Measurements from ENCODE around the gene STUM.

Gene STUM

DNA sequence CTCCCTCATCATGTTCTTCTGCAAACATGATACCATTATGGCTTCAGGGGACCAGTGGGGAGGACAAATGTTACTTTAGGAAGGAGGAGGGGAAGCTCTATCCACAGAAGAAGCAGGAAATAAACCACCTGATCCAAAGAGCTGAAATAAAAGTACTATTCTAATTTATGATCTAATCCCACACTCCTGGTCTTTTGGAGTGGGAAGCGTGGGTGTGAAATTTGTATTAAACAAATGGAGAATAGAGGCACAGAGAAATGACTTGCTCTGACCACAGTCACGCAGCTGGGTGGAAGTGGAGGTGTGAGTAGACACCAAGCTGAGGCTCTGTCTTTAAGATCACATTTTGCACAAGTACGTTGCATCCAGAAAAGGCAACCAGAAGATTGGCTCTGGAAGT is 14.5 kb upstream of the STUM start:
- DNase-seq (ENCODE audit: low read depth): no peak

GRCh38 chr1:226534645-226535044 is 13.9 kb upstream of the STUM start:
- DNase-seq (ENCODE audit: low read depth): no peak

DNA sequence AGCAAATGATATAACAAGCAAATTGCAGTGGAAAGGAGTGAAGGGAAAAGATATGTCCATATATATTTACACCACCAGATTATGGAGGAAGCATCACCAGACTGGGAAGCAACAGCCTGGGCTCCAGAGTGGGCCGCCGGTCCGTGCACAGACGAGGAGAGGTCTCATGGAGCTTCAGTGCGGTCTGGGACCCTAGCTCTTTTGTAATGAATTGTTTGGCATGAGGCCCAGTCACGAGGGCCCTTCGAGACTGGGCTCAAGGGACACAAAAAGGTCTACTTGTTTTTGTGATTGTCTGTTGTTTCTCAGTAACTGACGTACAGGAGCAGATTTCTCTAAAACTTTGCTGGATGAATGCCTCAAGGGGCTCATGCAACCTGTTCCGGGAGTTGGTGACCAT is 12.9 kb upstream of the STUM start:
- DNase-seq (ENCODE audit: low read depth): no peak

DNA sequence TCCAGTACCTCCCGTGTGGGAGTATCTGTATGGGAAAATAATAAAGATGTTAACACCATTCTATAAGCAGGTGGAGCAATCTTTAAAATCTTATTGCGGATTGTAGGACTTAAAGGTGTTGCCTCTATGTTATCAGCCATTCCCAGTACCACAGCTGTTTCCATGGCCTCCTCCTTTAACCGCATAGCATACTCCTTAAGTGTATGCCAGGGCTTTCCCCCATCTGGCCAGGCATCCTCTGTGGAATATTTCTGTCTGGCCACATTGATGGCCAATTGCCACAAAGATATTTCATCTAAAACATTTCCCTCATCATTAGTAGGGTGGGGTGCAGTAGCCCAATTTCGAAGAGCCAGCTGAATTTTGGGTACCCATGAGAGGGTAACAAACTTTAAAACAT is 7.3 kb upstream of the STUM start:
- DNase-seq (ENCODE audit: low read depth): no peak

DNA sequence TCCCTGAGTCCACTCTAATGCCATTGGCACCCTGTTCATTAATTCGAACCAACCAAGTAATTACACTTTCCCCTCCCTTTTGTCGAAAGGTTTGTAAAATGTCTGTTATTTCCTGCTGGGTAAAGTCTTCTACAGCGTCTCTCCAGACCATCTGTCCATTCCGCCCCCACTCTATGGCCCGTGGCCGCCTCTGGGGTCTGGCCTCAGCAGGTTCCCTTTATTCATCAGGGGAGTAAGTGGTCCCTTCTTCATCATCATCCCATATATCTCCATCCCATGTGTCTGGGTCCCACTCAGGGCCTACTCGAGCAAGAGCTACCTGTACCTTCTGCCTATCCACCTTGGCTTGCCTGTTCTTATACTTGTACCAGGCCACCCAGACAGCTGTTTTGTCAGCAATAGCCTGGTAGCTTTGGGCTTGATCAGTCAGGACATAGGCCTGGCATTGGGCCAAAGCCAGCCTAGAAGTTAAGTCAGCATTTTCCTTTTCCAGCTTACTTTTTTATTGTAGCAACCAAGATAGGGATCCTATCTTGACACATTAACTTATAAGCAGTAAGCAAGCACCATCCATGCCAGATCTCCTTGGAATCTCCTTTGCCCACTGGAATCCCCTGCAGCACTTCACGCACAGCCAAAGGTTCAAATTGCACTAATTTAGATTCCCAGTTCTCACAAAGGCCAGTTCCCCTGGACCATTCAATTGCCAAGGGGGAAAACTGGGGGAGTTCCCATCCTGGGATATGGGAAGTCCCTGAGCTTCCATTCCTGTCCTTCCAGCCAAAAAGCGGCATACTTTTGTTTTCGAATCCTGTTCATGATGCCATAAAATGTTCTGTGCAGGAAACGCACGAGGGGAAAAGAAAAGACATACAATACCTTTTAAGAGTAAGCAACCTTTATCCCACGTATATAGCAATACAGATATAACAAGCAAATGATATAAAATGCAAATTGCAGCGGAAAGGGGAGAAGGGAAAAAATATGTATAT is 6.6 kb upstream of the STUM start:
- DNase-seq (ENCODE audit: low read depth): no peak

- no peak for DNase-seq (ENCODE audit: low read depth)
Observed at GRCh38 chr1:226542623-226543103, 5.9 kb upstream of the STUM start.

DNA sequence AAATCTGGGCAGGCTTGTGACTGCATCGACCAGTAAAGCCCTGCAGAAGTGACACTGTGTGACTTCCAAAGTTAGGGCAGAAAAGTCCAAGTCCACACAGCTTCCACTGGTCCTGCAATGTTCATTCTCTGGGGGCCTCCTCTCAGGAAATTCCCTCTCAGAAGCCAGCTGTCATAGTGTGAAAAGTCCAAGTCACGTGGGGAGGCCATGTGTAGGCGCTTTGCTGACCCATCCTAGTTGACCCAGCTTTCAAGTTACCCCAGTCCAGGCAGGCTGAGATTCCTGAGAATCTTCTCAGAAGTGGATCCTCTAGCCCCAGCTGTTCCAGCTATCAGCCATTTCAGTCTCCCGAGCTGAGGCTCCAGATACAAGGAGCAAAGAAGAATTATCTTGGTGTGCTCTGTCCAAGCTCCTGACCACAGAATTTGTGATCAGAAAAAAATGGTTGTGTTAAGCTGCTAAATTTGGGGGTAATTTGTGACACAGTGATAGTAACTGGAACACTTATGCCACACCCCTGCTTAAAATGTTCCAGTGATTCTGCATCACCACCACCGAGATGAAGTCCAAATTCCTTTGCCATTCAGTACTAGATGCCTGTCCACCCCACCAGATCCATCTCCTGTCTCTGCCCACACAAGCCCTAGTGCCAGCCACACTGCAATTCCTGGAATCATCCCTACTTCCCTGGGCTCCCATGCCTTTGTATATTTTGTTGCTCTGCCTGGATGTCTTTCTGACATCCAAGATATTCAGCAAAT is 2.5 kb upstream of the STUM start:
- DNase-seq (ENCODE audit: low read depth): no peak

- no peak for DNase-seq (ENCODE audit: low read depth)
Observed at GRCh38 chr1:226546926-226547325, 1.6 kb upstream of the STUM start.

GRCh38 chr1:226547754-226548191 is 791 bp upstream of the STUM start:
- DNase-seq (ENCODE audit: low read depth): no peak

DNA sequence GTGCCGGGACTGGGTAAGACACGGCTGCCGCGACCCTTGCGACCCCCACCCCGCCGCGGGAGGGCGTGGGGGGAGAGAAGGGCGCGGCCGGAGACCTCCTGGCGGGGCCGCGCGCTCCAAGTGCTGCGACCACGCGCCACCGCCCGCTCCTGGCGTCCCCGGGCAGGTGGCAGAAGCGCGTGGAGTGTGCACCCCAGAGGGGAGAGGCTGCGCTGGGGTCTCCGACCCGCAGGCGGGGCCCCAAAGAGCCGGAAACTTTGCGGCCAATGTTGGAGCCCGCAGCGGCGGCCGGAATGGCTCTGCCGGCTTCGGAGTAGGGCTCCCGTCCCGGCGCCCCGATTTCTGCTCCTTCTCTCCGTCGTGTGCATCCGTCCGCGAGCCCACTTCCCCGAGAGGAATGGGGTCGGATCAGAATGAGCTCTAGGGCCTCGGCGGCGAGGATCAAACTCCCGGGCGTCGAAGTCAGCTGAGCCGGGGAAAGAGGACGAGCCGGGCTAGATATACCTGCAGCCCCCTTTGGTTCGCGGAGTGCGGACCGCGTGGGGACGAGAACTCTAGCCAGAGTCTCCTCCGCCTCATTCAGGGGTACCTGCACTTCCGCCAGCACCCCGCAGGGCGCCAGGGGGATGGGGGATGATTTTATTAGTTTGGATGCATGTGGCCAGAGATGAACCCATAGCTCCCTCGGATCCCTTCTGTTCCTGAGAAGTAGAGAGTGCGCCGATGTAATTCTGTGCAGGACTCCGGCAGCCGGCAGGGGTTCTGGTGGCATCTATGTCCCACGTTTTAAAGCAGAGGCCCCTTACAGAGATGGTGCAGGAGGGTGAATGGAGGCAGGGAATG is 751 bp downstream of the STUM start:
- DNase-seq (ENCODE audit: low read depth): no peak

DNA sequence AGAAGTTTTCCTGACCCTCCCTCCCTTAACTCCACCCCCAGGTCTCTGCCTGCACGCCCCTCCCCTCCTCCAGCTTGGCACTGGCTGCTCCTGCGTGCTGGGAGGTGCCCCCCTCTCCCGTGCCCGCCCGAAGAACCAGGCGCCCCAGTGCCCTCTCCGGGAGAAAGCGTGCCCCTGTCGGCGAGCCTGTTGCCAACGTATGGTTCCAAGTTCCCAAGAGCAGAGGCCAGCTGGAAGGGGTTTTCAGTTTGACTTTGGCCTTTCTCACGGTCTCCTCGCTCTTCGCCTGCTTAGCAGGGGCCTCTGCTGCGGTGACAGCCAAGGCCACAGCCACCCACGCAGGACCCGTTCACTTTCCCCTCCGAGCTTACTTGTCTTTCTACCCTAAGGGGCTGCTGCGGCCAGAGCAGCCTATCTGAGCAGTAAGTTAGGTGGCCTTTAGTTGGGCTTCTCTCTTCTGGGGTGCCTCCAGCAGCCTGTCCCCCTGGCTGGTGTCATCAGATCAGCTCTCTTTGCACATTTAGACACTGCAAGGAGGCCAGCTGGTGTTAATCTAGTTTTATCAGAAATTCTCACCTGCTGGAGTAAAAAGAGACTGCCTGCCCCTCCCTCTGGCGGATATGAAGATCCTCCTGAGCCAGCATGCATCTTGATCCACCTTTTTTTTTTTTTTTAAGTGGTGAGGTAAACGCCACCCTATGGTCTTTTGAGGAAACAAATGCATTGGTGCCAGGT is 1.5 kb downstream of the STUM start:
- no peak for DNase-seq (ENCODE audit: low read depth)

DNA sequence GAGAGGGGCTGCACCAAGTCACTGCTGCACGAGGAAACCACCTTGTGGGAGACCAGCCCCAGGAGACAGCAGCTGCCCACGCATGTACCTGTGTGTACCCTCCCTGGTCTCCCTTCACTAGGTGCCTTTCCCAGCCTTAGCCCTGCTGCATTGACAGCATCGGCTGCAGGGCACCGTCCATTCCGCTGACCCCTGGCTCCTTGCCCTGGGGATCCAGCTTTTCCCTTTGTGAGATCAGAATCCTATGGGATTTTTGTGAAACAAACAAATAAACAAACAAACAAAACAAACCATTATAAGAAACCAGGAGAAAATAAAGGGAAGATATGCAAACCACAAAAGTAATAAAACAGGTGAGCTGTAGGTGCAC is 2.1 kb downstream of the STUM start:
- no peak for DNase-seq (ENCODE audit: low read depth)

DNA sequence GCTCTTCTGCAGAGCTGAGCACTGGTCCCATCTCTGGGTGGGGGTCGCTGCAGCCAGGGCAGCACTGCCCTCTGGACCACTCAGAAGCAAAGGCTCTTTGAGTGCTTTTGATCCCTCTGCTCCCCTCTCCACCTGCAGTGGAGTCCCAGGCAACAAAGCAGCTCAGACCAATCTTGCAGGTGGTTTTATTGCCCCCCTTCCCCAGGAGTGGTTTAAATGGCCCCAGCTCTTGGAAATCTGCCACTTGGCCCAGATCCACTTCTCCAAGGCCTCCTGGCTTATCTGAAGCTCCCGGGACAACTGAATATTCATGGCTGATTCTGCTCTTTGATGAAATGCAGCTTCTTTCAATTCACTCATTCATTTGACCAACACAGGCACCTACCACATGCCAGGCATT is 2.7 kb downstream of the STUM start:
- no peak for DNase-seq (ENCODE audit: low read depth)

DNA sequence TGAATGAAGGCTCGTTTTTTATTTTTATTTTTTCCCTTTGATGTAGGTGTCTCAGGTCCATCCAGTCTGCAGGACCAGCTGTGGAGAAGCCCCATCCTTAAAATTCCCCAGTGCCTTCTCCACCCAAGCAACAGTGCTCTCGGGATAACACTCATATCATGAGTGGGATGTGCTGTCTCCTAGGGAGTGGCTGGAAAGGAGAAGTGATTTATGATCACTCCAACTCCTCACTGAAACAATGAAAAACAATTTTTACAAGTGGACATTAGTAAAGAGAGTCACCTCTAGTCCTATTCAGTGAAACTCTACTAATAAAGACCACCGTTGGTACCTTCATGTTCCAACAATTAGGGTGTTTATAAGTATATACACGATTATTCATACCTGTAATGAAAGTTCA is 3.5 kb downstream of the STUM start:
- no peak for DNase-seq (ENCODE audit: low read depth)

DNA sequence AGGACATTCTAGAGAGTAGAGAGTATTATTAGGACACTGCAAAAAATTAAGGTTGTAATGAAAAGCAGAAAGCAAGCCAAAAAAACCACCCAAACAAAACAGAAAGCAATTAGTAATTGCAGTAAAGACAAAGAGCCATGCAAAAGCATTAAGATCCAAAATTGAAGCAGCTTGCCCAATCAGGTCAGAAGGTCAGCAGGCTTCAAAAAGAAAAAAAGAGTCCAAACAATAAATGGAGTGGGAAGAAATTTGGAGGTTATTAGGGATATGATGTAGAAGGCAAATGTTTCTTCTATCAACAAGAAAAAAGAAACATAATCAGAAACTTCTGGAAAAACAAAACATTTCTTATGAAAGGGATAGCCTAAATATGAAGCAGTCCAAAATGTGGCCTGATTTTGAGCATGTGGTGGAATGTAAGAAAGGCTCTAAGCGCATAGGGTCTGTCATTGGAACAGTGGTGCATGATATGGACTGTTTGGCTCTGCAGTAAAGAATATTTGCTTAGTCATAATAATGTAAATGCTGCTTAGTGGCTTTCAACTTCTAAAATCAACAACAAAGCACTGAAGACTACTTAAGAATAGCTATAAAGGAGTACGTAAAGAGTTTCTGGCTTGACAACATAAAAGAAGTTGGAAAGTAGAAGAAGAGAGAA is 4.8 kb downstream of the STUM start:
- DNase-seq (ENCODE audit: low read depth): no peak

GRCh38 chr1:226553924-226554282 is 5.3 kb downstream of the STUM start:
- no peak for DNase-seq (ENCODE audit: low read depth)

- DNase-seq (ENCODE audit: low read depth): no peak
Observed at GRCh38 chr1:226555092-226555491, 6.5 kb downstream of the STUM start.

DNA sequence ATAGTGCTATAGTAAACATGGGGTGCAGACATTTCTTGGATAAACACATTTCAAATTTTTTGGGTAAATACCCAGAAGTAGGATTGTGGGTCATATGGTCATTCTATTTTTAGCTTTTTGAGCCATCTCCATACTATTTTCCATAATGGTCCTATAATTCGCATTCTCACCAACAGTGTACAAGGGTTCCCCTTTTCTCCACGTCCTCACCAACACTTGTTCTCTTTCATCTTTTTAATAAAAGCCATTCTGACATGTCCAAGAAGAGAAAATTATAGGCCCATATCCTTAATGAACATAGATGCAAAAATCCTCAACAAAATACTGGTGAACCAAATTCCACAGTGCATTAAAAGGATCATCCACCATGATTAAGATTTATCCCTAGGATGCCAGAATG is 8.9 kb downstream of the STUM start:
- no peak for DNase-seq (ENCODE audit: low read depth)

DNA sequence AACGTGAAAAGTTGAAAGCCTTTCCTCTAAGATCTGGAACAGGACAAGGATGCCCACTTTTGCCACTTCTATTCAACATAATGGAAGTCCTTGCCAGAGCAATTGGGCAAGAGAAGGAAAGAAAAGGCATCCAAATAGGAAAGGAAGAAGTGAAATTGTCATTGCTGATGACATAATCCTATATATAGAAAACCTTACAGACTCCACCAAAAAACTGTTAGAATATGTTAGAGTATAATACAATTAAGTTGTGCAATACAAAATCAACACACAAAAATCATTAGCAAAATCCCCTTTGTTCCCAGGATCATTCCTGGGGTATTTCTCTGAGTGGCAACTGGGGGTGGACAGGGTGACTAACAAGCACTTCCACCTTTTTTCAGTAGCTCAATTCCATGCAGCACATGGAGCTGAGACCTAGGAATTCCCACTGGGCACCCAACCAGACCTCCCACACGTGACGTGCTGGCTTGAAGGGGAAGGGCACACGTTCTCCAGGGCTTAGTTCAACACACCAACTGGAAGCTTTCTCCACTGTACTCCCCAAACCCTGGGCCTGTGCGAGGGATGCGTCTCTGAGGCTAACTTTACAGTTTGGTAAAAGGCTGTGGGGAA is 9.6 kb downstream of the STUM start:
- no peak for DNase-seq (ENCODE audit: low read depth)

- no peak for DNase-seq (ENCODE audit: low read depth)
Observed at GRCh38 chr1:226560243-226560642, 11.7 kb downstream of the STUM start.

GRCh38 chr1:226562989-226563388 is 14.4 kb downstream of the STUM start:
- no peak for DNase-seq (ENCODE audit: low read depth)
